ENCODE measurements around the gene SLC35D3. TPM values are rescaled to one million over a fixed set of nuclear protein-coding genes. Genes with fewer than 3 reads are reported as not detected.
"Not testable (repeated sequence)": the region's sequence is repeated elsewhere in the genome, so short reads cannot be mapped to it uniquely, and the experiment has no call there.

The SLC35D3 gene
- total RNA-seq, 1 donor from 2014 or later: not detected

DNA sequence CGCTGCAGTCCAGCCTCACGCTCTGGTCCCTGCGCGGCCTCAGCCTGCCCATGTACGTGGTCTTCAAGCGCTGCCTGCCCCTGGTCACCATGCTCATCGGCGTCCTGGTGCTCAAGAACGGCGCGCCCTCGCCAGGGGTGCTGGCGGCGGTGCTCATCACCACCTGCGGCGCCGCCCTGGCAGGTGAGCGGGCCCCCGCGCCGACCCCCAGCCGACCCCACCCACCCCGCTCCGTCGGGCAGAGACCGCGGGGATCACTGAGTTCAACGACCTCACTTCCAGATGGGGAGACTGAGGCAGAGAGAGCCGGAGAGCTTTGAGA lies 545 bp downstream of the SLC35D3 start:
- no peak for DNase-seq (ENCODE audit: extremely low read depth, low read depth, low spot score)

DNA sequence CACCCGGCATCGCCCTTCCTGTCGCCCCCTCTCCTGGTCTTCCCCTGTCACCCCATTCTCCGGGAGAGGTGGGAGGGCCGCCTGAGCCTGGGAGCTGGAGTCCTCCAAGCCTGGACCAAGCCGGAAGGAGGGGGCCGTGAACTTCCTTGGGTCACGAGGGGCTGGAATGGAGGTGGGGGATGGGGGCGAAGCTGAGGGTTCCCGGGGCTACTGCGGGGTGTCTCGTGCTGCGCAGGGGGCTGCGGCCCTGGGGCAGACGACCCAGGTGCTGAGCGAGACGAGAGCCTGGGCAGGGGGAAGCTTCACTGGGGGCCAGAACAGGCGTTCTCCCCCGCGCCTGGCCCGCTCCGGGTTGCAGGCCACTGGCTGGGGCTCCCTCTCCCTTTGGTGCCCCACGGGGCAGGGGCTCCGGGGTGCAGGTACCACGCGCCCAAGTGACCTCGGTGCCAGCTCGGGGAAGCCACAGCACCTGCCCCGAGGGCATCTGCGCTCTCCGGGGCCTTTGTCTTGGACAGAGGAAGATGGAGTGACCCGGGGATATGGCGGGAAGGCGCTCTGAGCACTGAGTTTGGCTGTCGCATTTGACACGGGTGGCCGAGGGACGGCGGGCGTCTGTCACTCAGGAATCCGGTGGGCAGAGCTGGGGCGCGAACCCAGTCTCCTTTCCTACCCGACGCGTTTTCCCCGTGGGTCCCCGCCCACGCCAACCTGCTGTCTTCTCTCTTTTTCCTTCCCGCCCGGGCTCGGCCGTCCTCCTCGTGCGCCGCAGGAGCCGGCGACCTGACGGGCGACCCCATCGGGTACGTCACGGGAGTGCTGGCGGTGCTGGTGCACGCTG lies 1.2 kb downstream of the SLC35D3 start:
- no peak for DNase-seq (ENCODE audit: extremely low read depth, low read depth, low spot score)

GRCh38 chr6:136923954-136924673 lies 2.0 kb downstream of the SLC35D3 start:
- DNase-seq (ENCODE audit: extremely low read depth, low read depth, low spot score): no peak

DNA sequence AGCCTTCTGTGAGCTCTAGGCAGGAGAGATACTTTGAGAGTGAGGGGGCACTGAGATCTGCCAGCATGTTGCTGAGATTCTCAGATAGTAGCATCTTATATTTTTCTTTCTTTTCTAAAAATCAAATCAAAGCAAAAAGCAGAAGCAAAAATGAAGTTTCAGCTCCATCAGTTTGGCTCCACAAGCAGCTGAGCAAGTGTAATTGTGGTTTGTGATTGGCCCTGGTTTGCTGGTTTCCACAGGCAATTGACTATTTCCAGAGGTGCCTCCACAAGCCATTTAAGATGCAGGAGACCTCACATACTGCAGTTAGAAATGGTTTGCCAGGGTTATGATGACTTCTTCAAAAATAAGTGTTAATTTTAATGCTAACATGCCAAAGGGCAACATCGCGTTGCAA lies 4.3 kb downstream of the SLC35D3 start:
- no peak for DNase-seq (ENCODE audit: extremely low read depth, low read depth, low spot score)

DNA sequence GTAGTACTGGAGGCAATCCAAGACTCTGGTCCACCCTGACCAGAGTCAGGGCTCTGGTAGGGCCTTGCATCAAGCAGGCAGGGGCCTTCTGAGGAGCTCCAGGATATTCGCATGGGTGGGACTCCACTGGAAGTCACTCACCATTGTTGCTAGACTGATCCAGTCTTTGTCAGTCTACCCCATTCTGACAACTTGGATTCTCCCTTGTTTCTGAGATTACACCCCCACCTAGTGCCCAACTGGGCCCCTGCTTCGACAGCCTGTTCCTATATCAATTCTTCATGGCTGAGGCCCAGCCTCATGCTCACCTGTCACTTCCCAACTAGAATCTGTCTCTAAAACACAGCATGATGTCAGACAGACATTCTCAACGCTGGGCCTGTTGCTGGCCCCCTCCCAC lies 5.2 kb downstream of the SLC35D3 start:
- DNase-seq (ENCODE audit: extremely low read depth, low read depth, low spot score): no peak

- DNase-seq (ENCODE audit: extremely low read depth, low read depth, low spot score): no peak
Observed at GRCh38 chr6:136930528-136930927, 8.4 kb downstream of the SLC35D3 start.

- no peak for DNase-seq (ENCODE audit: extremely low read depth, low read depth, low spot score)
Observed at GRCh38 chr6:136932599-136932998, 10.5 kb downstream of the SLC35D3 start.

DNA sequence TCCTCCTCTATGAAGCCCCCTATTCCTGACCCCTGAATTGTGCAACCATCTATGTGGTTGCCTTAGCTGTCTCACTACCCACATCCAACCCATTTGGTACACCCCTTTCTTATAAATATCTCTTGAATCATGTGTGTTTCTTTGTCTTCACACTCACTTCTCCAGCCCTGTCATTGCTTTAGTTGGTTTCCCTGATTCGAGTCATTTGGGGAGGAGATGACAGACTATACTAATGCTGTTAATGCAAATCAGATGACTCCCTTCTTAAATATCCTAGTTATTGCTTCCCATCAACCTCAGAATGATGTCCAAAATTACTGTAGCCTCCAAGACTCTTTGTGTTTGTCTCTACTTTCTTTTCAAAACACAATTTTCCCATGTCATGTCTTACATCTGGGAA lies 23.0 kb downstream of the SLC35D3 start:
- DNase-seq (ENCODE audit: extremely low read depth, low read depth, low spot score): no peak

DNA sequence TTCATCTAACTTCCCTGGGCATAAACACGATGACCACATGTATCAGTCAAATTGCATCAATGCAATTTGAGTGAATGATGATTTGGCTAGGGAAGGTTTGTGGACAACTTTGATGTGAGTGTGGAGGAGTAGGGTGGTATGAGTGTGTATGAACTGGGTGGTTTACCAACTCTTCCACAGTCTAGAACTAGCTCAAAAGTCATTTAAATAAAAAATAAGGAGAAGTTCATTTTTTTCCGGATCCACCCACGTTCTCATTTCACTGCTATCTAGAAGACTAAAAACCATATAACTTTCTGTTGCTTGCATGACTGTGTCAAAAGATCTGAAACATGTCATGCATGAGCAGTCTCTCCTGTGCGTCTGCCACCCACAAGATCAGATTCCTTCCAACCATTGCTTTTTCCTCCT lies 23.6 kb downstream of the SLC35D3 start:
- DNase-seq (ENCODE audit: extremely low read depth, low read depth, low spot score): no peak

- DNase-seq (ENCODE audit: extremely low read depth, low read depth, low spot score): no peak
Observed at GRCh38 chr6:136947037-136947436, 24.9 kb downstream of the SLC35D3 start.

GRCh38 chr6:136949957-136950356 lies 27.9 kb downstream of the SLC35D3 start:
- DNase-seq (ENCODE audit: extremely low read depth, low read depth, low spot score): not testable (repeated sequence)

- DNase-seq (ENCODE audit: extremely low read depth, low read depth, low spot score): no peak
Observed at GRCh38 chr6:136950436-136951126, 28.5 kb downstream of the SLC35D3 start.

- no peak for DNase-seq (ENCODE audit: extremely low read depth, low read depth, low spot score)
Observed at GRCh38 chr6:136952714-136953260, 30.7 kb downstream of the SLC35D3 start.

- DNase-seq (ENCODE audit: extremely low read depth, low read depth, low spot score): no peak
Observed at GRCh38 chr6:136955123-136955522, 33.0 kb downstream of the SLC35D3 start.

- DNase-seq (ENCODE audit: extremely low read depth, low read depth, low spot score): no peak
Observed at GRCh38 chr6:136956590-136957544, 34.8 kb downstream of the SLC35D3 start.

DNA sequence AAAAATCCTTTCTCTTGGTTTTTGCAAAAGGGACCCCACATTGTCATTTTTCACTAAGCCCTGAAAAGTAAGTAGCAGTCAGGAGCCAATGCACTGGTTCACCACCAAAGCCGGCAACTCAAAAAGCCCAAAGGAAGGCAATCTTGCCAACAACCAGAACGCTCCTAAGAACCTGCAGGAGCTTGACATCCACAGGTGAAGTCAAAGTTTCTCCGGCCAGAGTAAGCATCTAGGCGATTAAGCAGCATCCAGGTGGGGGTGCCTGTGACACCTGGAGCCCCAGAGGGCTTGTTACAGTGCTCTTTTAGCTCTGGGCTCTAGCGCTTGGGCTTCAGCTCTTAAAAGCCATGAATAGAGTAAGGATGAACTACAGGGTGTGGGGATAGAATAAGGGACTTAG lies 36.1 kb downstream of the SLC35D3 start:
- no peak for DNase-seq (ENCODE audit: extremely low read depth, low read depth, low spot score)

GRCh38 chr6:136959471-136959891 lies 37.4 kb downstream of the SLC35D3 start:
- DNase-seq (ENCODE audit: extremely low read depth, low read depth, low spot score): no peak

- not testable (repeated sequence) for DNase-seq (ENCODE audit: extremely low read depth, low read depth, low spot score)
Observed at GRCh38 chr6:136959935-136960334, 37.8 kb downstream of the SLC35D3 start.

DNA sequence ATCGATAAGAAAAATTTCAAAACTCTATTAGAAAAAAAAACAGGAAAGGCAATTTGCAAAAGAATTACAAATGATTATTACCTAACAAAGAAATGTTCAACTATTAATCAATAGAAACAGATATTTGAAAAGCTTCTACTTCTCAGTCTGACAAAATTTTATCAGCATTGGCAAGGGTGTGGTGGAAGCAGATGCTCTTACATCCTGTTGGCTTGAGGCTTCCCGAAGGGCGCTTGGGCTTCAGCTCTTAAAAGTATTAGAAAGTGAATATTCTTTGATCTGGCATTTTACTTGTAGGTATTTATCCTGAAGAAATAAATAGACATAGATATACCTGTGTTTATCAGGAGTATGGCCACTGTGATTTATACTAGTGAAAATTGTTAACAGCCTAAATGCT lies 38.7 kb downstream of the SLC35D3 start:
- DNase-seq (ENCODE audit: extremely low read depth, low read depth, low spot score): no peak

DNA sequence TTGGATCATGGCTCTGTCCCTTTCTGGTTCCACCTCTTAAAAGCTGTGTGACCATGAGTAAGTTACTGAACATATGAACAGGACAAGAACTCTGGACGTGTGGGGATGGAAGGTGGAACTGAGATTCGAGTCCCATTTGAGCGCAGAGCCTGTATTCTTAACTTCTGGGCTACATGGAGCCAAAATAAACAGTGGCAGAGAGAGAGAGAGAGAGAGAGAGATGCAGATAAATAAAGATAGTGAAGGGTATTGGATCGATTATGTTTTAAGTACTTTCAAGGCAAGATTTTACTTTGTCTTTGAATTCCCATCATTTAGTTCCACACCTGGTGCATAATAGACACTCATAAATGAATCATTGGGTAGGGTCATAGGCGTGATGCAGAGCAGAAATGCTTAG lies 39.7 kb downstream of the SLC35D3 start:
- no peak for DNase-seq (ENCODE audit: extremely low read depth, low read depth, low spot score)
